A549 treated with Hydrocortisone at 1 μM for 4 hours (cell line): ENCODE data around the gene NLRX1. TPM values are rescaled to one million over a fixed set of nuclear protein-coding genes. Genes with fewer than 3 reads are reported as not detected.

ENCODE experiments used
- total RNA-seq: library from RNA; stranded (reverse); fragments of 200-300 nt; extraction: Qiagen RNA extraction; gene quantifications from 5 replicates; pipeline ENCODE4 v1.2.3, GENCODE V29; 2022

Gene NLRX1
- 9.7 to 12.0 TPM (median 10.7 TPM) in 5 replicates for total RNA-seq

GRCh38 chr11:119168471-119169281 is at the start of gene NLRX1:
Gene NLRX1, plus strand, starts transcription at chr11:119168725. Its CDS starts 2,679 bp downstream, at chr11:119171404.

GRCh38 chr11:119121008-119121810 is 47.3 kb upstream of the NLRX1 start, which contains the start of gene HINFP:
Gene HINFP, plus strand, starts transcription at chr11:119121580. Its CDS starts 5,365 bp downstream, at chr11:119126945.

GRCh38 chr11:119149018-119149785 is 19.3 kb upstream of the NLRX1 start, which contains the start of gene ABCG4:
Gene ABCG4, plus strand, starts transcription at chr11:119149052. Its CDS starts 914 bp downstream, at chr11:119149966.

GRCh38 chr11:119205574-119206510 is 37.3 kb downstream of the NLRX1 start, which contains the start of gene CBL:
Gene CBL, plus strand, starts transcription at chr11:119206339. Its CDS starts 79 bp downstream, at chr11:119206418.

Other genes with a start within 250 kb of the NLRX1 start
- 165 to 204 TPM (median 178 TPM) in 5 replicates for gene BCL9L, start 242.8 kb upstream of the NLRX1 start, total RNA-seq
- gene UPK2, start 212.4 kb upstream of the NLRX1 start, total RNA-seq = 0.55 to 1.2 TPM (median 1.1 TPM) in 5 replicates
- not detected in 5 replicates for gene FOXR1, start 197.0 kb upstream of the NLRX1 start, total RNA-seq
- 11.1 to 16.4 TPM (median 11.9 TPM) in 5 replicates for gene CENATAC, start 170.6 kb upstream of the NLRX1 start, total RNA-seq
- gene RPS25, start 150.4 kb upstream of the NLRX1 start, total RNA-seq = 798 to 951 TPM (median 825 TPM) in 5 replicates
- 56.3 to 65.9 TPM (median 58.0 TPM) in 5 replicates for gene TRAPPC4, start 150.0 kb upstream of the NLRX1 start, total RNA-seq
- gene SLC37A4, start 137.8 kb upstream of the NLRX1 start, total RNA-seq = 11.3 to 11.9 TPM (median 11.6 TPM) in 5 replicates
- gene HYOU1, start 111.5 kb upstream of the NLRX1 start, total RNA-seq = 44.3 to 48.8 TPM (median 45.3 TPM) in 5 replicates
- gene VPS11, start 100.9 kb upstream of the NLRX1 start, total RNA-seq = 12.3 to 13.6 TPM (median 12.5 TPM) in 5 replicates
- gene HMBS, start 83.8 kb upstream of the NLRX1 start, total RNA-seq = 43.9 to 48.8 TPM (median 45.8 TPM) in 5 replicates
- gene DPAGT1, start 66.9 kb upstream of the NLRX1 start, total RNA-seq = 31.5 to 39.9 TPM (median 37.0 TPM) in 5 replicates
- 4.8 to 6.5 TPM (median 5.2 TPM) in 5 replicates for gene C2CD2L, start 61.4 kb upstream of the NLRX1 start, total RNA-seq
- 8.6 to 11.7 TPM (median 9.3 TPM) in 5 replicates for gene HINFP, start 47.1 kb upstream of the NLRX1 start, total RNA-seq
- gene ABCG4, start 19.7 kb upstream of the NLRX1 start, total RNA-seq = 0.26 to 0.40 TPM (median 0.33 TPM) in 5 replicates
- 0.15 to 0.30 TPM (median 0.23 TPM) in 4 of 5 replicates, not detected in the other for gene NHERF4, start 16.8 kb downstream of the NLRX1 start, total RNA-seq
- gene CBL, start 37.6 kb downstream of the NLRX1 start, total RNA-seq = 5.7 to 10.7 TPM (median 7.9 TPM) in 5 replicates
- gene MCAM, start 148.4 kb downstream of the NLRX1 start, total RNA-seq = 10.6 to 14.2 TPM (median 11.4 TPM) in 5 replicates
- 32.7 to 38.7 TPM (median 34.8 TPM) in 5 replicates for gene RNF26, start 165.8 kb downstream of the NLRX1 start, total RNA-seq
- not detected in 5 replicates for gene C1QTNF5, start 172.2 kb downstream of the NLRX1 start, total RNA-seq
- gene MFRP, start 178.0 kb downstream of the NLRX1 start, total RNA-seq = not detected in 5 replicates
- gene USP2, start 213.0 kb downstream of the NLRX1 start, total RNA-seq = 0.77 to 1.4 TPM (median 0.96 TPM) in 5 replicates